Middle frontal gyrus (tissue), 1 donor: ENCODE data around the gene UACA.
"Not testable (repeated sequence)": the region's sequence is repeated elsewhere in the genome, so short reads cannot be mapped to it uniquely, and the experiment has no call there.

Experiments used
- DNase-seq: peaks from one replicate; pipeline ENCODE4 v3.0.0-alpha.2; 2015; ENCODE audit warnings: low spot score; ENCODE audit errors: extremely low spot score

UACA gene, protein sequence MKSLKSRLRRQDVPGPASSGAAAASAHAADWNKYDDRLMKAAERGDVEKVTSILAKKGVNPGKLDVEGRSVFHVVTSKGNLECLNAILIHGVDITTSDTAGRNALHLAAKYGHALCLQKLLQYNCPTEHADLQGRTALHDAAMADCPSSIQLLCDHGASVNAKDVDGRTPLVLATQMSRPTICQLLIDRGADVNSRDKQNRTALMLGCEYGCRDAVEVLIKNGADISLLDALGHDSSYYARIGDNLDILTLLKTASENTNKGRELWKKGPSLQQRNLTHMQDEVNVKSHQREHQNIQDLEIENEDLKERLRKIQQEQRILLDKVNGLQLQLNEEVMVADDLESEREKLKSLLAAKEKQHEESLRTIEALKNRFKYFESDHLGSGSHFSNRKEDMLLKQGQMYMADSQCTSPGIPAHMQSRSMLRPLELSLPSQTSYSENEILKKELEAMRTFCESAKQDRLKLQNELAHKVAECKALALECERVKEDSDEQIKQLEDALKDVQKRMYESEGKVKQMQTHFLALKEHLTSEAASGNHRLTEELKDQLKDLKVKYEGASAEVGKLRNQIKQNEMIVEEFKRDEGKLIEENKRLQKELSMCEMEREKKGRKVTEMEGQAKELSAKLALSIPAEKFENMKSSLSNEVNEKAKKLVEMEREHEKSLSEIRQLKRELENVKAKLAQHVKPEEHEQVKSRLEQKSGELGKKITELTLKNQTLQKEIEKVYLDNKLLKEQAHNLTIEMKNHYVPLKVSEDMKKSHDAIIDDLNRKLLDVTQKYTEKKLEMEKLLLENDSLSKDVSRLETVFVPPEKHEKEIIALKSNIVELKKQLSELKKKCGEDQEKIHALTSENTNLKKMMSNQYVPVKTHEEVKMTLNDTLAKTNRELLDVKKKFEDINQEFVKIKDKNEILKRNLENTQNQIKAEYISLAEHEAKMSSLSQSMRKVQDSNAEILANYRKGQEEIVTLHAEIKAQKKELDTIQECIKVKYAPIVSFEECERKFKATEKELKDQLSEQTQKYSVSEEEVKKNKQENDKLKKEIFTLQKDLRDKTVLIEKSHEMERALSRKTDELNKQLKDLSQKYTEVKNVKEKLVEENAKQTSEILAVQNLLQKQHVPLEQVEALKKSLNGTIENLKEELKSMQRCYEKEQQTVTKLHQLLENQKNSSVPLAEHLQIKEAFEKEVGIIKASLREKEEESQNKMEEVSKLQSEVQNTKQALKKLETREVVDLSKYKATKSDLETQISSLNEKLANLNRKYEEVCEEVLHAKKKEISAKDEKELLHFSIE (N-terminal part only)

DNA sequence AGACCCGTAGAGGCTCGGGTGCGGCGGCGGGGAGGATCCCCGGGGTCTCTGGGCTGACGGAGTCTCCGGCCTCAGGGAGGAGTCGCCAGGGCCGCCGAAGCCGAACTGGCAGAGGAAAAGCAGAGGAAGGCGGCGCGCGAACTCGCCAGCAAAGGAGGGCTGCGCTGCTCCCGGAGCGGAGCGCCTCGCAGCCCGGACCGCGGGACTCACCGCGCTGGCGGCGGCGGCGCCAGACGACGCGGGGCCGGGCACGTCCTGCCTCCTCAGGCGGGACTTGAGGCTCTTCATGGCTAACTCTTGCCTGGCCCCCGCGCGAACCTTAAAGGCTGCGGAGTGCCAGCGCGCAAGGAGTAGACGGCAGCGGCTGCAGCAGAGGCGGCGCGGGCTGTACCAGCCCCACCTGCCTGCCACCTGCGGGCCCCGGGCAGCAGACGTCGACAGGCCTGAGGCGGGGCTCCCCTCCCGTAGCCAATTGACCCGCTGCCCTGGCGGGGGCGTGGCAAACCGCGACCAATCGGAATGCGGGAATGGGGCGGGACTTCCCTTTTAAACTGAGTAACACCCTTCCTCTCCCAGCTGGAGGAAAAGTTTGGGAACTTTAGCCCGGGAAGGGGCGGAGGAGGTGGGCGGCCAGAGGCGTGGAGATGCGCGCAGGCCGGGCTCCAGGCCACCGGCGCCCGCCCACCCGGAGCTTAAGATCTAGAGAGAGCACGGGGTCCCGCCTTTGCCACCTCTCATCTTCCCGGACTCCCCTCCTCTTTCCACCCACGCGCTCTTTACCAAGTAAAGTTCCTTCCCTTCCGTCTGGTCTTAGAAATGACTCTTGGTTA, at the start of gene UACA:
TSS of gene UACA (minus strand) at position 439 of the 830 bp plus-strand sequence. CDS start at position 288, 151 bp downstream.
- DNase-seq, result peak; percentile 82

DNA sequence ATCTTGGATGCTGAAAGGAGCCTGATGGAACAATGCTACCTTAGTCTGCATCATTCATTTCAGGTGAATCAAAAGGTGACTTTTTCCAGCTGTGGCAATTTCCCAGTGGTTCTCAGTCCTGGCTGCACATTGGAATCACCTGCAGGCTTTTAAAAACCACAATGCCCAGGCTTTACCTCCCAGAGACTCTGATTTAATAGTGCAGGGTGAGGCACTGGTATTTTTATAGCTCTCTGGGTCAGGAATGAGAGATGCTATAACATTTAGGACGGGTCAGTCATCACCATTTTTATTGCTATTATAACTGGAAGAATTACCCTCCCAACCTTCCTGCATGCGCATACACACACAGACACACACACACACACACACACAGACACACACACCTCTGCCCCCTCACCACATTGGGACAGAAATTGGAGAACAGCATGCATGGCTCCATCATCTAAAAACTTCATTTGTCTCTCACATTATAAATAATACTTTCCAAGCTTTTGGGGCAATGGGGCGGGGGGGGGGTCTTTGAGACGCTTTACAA, 49.5 kb upstream of the UACA start:
- no peak for DNase-seq

DNA sequence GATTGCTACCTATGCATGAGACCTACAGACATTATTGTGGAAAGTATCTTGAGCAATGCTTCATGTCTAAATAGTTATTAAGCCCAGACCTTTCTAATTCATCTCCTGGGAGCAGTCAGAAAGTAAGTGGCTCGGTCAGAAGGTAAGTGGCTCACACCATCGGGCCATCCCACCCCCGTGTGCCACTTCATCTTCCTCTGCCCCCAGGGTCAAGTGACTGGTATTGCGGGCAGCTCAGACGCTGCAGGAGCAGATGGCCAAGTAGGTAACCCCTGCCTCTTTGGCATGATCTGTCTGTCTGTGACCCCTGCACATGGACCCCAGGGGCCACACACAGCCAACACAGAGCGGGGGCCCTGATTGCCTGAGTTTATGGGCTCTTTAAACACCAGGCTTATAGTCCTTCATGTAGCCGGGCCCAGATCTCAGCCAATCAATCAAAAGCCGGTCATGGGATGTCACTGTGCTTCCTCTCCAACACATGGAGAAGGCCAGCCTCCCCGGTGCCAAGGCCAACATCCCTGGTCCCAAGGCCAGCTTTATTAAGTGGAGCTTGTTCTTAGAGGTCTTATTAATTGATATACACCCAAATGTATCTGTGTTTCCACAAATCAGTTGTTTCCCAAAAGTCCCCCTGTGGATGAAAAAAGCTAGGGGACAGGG, 47.7 kb upstream of the UACA start:
- DNase-seq, result no peak

DNA sequence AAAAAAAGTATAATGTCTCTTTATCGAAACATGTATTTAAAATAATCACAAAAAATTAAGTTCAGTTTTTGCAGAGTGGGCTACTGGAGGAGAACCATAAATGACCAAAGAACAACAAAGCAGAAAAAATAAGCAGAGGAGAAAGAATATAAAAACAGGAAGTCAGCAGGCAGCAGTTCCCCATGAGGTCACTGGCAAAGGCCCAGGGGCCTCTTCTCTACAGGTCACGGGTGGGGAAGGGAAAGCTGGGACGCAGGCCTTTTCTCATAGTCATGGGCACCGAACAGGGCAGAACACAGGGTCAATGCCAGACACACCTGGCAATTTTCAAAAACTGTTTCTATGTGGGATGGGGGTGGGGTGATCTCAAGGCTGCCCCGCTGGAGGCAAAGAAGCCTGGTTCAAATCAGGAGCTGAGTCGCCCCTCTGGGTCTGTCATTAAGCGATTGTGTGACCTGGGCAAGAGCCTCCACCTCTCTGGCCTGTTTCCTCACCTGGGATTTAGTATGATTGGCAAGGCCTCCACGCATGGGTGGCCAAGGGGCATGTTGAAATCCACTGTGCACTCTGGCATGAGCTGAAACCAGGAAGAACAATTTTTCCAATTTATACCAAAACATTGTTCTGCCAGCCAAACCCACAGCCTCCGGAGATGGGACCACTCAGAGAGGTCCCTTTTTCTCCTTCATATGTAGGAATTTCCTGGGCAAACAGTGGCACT, 43.8 kb upstream of the UACA start:
- DNase-seq, result no peak

DNA sequence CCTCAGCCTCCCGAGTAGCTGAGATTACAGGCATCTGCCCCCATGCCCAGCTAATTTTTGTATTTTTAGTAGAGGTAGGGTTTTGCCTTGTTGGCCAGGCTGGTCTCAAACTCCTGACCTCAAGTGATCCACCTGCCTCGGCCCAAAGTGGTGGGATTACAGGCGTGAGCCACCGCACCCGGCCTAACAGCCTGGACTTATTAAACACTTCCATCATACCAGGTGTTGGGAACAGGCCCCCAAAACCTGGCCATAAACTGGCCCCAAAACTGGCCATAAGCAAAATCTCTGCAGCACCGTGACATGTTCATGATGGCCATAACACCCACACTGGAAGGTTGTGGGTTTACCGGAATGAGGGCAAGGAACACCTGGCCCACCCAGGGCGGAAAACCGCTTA, 41.0 kb upstream of the UACA start:
- DNase-seq, result not testable (repeated sequence)

DNA sequence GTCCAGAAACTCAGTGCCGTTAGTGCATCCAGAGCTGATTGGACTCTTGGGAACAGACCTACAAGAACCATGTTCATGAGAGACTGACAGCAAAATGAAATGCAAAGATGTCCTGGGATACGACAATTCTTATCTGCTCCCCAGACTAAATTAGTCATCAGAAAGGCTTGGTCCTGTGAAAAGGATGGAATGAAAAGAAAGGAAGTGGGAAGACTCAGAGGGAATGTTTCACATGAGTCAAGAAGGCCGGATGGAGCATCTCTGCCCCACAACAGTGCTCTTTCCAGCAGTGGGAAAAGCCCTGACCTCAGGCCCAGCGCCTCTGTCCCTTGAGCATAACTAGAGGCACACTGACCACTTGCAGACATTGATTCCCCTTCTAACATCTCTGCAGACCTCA, 39.3 kb upstream of the UACA start:
- DNase-seq, result no peak

DNA sequence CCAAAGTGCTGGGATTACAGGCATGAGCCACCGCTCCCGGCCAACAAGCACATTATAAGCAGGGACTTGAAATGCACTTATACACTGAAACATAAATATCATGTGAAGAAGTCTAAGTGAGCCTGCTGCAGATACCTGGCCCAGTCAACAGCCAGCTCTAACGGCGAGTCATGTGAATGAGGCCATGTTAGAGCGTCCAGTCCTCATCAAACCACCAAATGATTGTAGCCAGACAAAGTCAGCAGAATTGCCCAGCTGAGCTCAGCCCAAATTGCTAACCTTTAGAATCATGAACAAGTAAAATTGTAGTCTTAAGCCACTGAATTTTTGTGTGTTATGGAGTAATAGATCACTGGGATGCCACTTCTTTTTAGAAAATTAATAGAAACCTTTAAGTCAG, 37.8 kb upstream of the UACA start:
- DNase-seq, result no peak

DNA sequence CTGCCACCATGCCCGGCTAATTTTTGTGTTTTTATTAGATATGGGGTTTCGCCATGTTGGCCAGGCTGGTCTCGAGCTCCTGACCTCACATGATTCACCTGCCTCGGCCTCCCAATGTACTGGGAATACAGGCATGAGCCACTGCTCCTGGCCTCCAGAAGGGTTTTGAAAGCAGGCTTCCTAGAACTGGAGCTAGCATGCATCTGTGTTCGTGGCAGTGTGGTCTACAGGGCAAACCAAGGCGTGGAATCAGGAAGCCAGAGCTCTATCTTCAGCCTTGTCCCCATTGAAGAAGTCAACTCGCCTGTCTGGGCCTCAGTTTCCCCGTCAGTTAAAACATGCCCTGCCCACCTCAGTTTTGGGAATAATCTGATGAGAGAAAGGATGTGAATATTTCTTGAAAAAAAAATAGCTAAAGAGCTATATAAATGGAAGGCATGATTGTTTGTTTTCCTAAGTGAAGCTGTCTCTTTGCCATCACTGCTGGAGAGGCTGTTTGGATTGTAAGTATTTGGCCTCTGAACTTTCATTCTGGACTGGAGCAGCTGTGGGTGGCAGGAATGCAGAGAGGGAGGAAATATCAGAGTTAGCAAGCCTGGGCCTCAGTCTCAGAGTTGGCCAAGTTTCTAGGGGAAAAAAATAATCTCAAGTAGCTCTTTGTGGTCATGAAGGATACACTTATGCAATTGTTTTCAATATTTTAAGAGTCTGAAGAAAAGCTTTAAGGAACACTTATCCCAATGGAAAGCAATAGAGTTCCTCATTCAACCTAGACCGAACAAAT, 36.5 kb upstream of the UACA start:
- DNase-seq, result no peak

DNA sequence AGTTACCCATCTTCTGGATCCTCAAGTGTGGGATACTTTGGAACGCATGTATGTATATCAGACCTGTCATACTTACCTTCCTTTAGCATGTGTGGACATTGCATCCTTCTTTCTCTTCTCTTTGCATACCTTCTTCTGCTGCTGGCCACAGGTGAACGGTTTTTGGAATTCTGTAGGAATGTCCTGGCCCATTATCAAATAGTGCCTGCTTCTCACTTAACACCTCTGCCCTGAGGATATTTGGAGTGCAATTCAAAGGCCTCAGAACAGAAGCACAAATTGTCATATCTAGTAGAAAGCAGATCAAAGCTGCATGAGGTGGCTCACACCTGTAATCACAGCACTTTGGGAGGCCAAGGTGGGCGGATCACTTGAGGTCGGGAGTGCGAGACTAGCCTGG, 34.1 kb upstream of the UACA start:
- no peak for DNase-seq

DNA sequence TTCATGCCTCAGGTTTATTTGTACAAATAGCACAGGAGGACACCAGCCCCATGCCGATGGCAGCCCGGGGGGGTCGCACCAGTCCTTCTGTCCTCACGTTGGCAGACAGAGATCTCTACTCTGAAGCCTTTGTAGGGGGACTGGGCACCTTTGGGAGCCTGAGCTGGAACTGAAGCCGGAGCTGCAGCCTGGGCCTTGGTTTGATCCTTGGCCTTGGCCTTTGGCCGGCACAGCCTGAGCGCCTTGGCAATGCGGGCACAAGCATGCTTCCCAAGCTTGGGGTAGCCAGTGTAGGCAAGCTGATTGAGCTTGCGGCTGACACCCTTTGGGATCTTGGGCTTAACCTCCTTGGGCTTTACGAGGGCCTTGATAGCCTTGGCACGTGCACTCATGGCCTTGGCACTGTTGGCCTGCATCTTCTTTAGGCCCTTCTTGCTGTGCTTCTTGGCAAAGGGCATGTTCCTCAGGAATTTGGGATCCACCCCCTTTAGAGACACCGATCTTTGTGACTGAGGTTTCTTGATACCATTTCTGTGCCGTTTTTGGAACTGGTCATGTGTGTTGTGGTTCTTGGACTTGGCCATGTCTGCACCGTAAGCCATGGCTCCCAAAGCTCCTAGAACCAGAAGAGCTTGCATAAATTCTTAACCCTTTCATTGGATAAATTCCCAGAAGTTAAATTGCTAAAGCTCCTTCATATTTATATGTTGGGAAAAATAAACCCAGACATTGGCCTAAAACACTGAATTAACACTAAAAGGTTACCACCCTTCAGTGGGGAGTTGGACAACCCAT, 33.4 kb upstream of the UACA start:
- DNase-seq, result no peak

DNA sequence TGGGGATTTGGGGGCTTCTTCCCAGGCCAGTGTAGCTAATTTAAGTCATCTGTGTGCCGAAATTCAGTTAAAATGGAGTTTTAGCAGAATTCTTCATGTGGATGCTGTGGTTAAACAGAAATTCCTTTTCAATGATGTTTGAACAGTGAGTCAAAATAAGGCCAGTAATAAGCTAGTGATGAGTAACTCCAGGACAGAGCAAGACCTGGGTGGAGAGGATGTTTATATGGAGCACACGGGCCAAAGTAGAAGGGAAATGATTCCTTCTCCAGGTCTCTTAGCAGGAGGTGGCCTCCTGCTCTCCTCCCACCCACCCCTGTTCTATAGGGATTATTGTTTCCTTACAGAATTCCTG, 31.9 kb upstream of the UACA start:
- DNase-seq, result no peak

DNA sequence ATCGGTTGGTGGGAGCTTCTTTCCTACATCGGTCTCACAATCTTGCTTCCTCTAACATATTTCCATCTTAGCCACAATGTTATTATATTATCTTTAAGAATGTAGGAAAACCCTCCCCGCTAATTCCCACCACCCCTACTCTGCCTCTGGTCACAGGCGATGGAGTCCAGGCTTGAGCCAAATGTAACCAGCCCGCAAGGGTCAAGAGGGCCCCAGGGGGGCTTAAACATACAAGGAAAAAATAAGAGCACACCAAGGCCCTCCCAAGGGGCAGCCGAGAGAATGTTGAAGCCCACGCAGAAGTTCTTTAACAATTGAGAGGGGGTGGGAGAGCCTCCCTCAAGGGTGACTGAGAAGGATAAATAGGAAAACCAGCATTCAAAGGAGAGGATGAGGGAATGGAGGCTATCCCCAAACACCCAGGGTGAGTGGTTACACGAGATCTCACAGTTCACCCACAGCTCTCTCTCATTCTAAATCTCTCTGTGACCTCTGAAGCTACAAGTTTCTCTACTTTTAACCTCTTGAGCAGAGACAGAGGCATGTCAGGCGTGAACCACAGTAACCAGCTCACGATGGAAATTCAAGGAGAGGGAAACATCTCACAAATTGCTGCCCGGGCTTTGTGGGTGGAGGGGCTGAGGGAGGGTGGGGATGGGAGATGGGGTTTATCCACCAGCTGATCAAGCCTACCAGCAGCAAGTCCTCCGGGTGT, 31.4 kb upstream of the UACA start:
- no peak for DNase-seq

DNA sequence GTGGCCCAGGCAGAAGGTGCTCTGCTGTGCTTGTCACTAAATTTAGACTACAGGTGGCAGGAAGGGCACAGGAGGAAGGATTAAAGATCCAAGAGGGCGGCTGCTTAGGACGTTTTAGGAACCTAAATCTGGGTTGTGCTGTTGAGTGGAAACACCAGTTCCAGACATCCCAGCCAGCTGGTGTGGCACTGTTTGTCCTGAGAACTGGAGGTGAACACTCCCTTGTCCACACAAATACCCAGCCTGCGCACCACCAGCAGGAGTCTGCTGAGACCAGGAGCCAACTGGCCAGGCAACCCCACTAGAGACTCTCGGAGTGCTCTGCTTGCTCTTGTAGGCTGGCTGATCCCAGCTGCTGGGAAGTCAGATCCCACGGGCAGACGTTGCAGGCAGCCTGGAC, 30.3 kb upstream of the UACA start:
- DNase-seq, result no peak

DNA sequence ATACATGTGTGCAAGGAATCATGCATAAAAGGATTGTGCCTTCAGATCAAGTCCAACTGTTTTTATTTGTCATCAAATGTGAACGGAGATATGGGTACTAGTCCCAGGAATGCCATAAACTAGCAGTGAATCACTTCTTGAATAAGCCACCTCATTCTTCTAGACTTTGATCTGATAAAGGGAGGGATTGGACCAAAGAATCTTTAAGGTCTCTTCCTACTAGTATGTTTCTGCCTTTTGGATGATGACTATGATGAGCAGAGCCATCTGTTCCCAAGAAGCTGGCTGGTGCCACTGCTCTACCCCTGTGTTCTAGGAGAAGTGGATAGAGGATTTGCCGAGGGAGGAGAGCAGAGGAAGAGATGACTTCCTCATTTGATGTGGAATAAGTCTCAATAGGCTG, 28.8 kb upstream of the UACA start:
- no peak for DNase-seq

DNA sequence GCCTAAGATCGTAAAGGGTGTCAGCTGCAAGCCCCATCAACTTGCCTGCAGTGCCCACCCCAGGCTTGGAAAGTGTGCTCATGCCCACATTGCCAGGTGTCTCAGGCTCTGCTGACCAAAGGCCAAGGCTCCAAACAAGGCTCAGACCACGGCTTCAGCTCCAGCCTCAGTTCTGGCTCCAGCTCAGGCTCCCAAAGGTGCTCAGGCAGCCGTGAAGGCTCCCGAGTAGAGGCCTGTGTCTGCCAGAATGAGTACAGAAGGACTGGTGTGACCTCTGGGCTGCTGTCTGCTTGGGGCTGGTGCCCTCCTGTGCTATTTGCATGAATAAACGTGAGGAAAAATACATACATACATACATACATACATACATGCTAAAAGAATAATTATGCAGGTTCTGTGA, 27.9 kb upstream of the UACA start:
- no peak for DNase-seq

DNA sequence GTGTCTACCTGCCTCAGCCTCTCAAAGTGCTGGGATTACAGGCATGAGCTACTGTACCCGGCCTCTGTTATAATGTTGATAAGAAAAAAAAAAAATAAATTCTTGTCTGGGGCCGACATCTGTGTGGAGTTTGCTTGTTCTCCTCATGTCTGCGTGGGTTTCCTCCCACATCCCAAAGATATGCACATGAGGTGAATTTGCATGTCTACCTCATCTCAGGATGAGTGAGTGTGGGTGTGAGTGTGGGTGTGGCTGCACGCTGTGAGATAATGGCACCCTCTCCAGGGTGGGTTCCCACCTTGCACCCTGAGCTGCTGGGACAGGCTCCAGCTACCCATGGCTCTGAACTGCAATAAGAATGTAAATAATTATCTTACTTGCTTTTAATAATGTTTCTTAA, 25.9 kb upstream of the UACA start:
- DNase-seq, result no peak
